Activated naive CD4-positive, alpha-beta T cell treated with anti-CD3 and anti-CD28 coated beads, Interleukin-2, amount 10 ng/mL, durations not matched to agents 7 days and 5 days (primary cell): ENCODE measurements around the gene IRS4.

Experiments
- CTCF ChIA-PET: fragments of 350-600 bp; sonication (Branson Sonifier 250); formaldehyde crosslinking; loops from one replicate; lab custom pipeline; 2021; ENCODE audit warnings: antibody characterized with exemption; lab: Charles Lee
- DNase-seq: peaks from one replicate; pipeline ENCODE4 v3.0.0-alpha.2; 2020
- H3K27ac Mint-ChIP-seq: one replicate; pipeline ENCODE4 v1.8.0; 2021; ENCODE audit warnings: mild to moderate bottlenecking, moderate library complexity, mixed read lengths
- H3K27me3 Mint-ChIP-seq: one replicate; pipeline ENCODE4 v1.8.0; 2021; ENCODE audit warnings: mild to moderate bottlenecking, mixed read lengths
- H3K36me3 Mint-ChIP-seq: one replicate; pipeline ENCODE4 v1.8.0; 2021; ENCODE audit warnings: mixed read lengths
- H3K4me1 Mint-ChIP-seq: one replicate; pipeline ENCODE4 v1.8.0; 2021; ENCODE audit warnings: mixed read lengths
- H3K4me3 Mint-ChIP-seq: one replicate; pipeline ENCODE4 v1.8.0; 2021; ENCODE audit warnings: mild to moderate bottlenecking, moderate library complexity, mixed read lengths
- H3K9me3 Mint-ChIP-seq: one replicate; pipeline ENCODE4 v1.8.0; 2021; ENCODE audit warnings: mixed read lengths

The IRS4 gene

DNA sequence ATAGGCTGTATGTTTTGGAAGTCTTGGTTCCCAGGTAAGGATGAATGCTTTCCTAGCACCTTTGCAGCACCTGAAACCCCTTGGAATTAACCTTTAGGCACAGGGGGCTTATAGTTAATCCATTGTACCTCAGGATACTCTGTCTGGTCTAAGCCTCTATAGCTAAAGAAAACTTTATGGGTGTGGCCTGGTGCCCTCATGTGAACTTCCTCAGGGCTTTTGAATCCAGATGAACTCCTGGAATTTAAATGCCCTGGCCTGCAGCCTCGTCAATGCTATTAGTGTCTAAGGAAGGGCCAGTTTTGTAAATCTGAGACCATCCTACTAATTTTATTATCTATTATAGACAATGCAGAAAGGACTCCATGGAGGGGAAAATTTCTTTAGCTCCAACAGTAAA, 33.8 kb downstream of the IRS4 start:
- Mint-ChIP-seq H3K27me3 (no peaks in the 10 kb centered on the region), H3K36me3 (no peaks in the 10 kb centered on the region), H3K4me3 (no peak overlapping the region), H3K9me3 (no peaks in the 10 kb centered on the region), H3K4me1 (no peaks in the 10 kb centered on the region), H3K27ac (no peak overlapping the region)
- no peak for DNase-seq
- CTCF ChIA-PET: no interaction called here

DNA sequence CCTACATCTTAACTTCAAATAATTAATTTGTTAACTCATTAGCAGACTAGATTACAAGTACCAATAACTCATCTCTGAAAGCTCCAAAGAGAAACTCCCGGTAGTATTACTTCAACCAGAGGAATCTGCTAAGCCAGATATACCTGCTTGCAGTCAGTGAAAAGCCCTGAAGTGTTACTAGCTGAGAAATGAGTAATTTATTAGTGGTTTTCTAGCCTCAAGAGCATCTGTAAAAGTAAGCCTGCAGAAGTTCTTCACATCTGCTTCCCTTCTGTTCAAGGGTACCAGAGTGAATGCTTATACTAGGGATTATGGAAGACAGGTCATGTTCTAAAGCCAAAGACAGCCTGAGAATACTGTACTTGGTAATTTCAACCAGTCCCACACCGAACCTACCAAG, 34.7 kb downstream of the IRS4 start:
- no peak overlapping the region for H3K4me3 Mint-ChIP-seq
- CTCF ChIA-PET: no interaction called here
- no peaks in the 10 kb centered on the region for H3K36me3 Mint-ChIP-seq

GRCh38 chrX:108699368-108699767, 37.0 kb downstream of the IRS4 start:
- Mint-ChIP-seq H3K9me3 (no peaks in the 10 kb centered on the region), H3K27ac (no peak overlapping the region), H3K4me1 (no peaks in the 10 kb centered on the region), H3K27me3 (no peaks in the 10 kb centered on the region), H3K36me3 (no peaks in the 10 kb centered on the region), H3K4me3 (no peak overlapping the region)
- DNase-seq: no peak
- CTCF ChIA-PET: interaction anchor here (1.4 kb wide), 1 partner anchor 685 kb away, joined by 5 read pairs; no protein-coding TSS in a partner anchor

More for the DNA sequence above, 34.7 kb downstream of the IRS4 start:
- DNase-seq: no peak
- Mint-ChIP-seq H3K27me3 (no peaks in the 10 kb centered on the region), H3K4me1 (no peaks in the 10 kb centered on the region), H3K27ac (no peak overlapping the region), H3K9me3 (no peaks in the 10 kb centered on the region)

- Mint-ChIP-seq H3K9me3 (no peaks in the 10 kb centered on the region), H3K27me3 (no peaks in the 10 kb centered on the region), H3K36me3 (no peaks in the 10 kb centered on the region), H3K4me3 (no peak overlapping the region), H3K27ac (no peak overlapping the region), H3K4me1 (no peaks in the 10 kb centered on the region)
- no peak for DNase-seq
- CTCF ChIA-PET: no interaction called here
These were observed 39.7 kb downstream of the IRS4 start for GRCh38 chrX:108696690-108697089.
